Spinal cord (tissue), 10 donors: ENCODE data around the gene OBP2A. TPM values are rescaled to one million over a fixed set of nuclear protein-coding genes. Genes with fewer than 3 reads are reported as not detected.
A peak's percentile ranks its signal among the peaks of the same experiment; 100 is the strongest.
"Not testable (repeated sequence)": the region's sequence is repeated elsewhere in the genome, so short reads cannot be mapped to it uniquely, and the experiment has no call there.

ENCODE experiments used
- DNase-seq, 6 donors: peaks; one replicate each; pipeline versions ENCODE4 v3.0.0 to v3.0.0-alpha.2; 2013 to 2015; ENCODE audit warnings: low spot score in 6 of 6, low read depth in 4 of 6
- H3K27ac ChIP-seq: one replicate; pipeline ENCODE4 v1.5.1; 2013; ENCODE audit warnings: low read depth, low read length, control low read depth
- H3K27me3 ChIP-seq: one replicate; pipeline ENCODE4 v1.6.1; 2013; ENCODE audit warnings: low read length; ENCODE audit not compliant: control insufficient read depth, insufficient read depth
- H3K36me3 ChIP-seq: one replicate; pipeline ENCODE4 v1.6.1; 2013; ENCODE audit warnings: low read length; ENCODE audit not compliant: control insufficient read depth, insufficient read depth
- H3K4me1 ChIP-seq: one replicate; pipeline ENCODE4 v1.6.1; 2013; ENCODE audit warnings: low read length; ENCODE audit not compliant: control insufficient read depth, insufficient read depth
- H3K4me3 ChIP-seq: one replicate; pipeline ENCODE4 v1.5.1; 2013; ENCODE audit warnings: low read depth, low read length, control low read depth
- H3K9me3 ChIP-seq: one replicate; pipeline ENCODE4 v1.6.1; 2013; ENCODE audit warnings: low read length; ENCODE audit not compliant: control insufficient read depth, insufficient read depth
- WGBS: methylation state at CpG from one replicate; pipeline ENCODE4 v1.1.5; 2013; ENCODE audit warnings: missing lambda C conversion rate; ENCODE audit not compliant: insufficient coverage; 5-methylcytosine and 5-hydroxymethylcytosine counted together
- polyA plus RNA-seq, 2 donors: library from polyadenylated mRNA; unstranded; fragments of 120-200 nt; gene quantifications; one replicate each; pipeline ENCODE4 v1.2.1, GENCODE V29; 2013; ENCODE audit not compliant: insufficient read length in 2 of 2
- total RNA-seq, 2 donors: library from RNA; depleted of rRNA in 1 of 2; stranded (reverse); fragments of 120-200 nt in 1 of 2; fragments of >200 nt in 1 of 2; gene quantifications; one replicate each; pipeline versions ENCODE4 v1.2.3 to v1.2.4, GENCODE V29; 2013 to 2014
- donor health status: healthy.

OBP2A gene
- total and polyA plus RNA-seq, 4 donors: not detected

DNA sequence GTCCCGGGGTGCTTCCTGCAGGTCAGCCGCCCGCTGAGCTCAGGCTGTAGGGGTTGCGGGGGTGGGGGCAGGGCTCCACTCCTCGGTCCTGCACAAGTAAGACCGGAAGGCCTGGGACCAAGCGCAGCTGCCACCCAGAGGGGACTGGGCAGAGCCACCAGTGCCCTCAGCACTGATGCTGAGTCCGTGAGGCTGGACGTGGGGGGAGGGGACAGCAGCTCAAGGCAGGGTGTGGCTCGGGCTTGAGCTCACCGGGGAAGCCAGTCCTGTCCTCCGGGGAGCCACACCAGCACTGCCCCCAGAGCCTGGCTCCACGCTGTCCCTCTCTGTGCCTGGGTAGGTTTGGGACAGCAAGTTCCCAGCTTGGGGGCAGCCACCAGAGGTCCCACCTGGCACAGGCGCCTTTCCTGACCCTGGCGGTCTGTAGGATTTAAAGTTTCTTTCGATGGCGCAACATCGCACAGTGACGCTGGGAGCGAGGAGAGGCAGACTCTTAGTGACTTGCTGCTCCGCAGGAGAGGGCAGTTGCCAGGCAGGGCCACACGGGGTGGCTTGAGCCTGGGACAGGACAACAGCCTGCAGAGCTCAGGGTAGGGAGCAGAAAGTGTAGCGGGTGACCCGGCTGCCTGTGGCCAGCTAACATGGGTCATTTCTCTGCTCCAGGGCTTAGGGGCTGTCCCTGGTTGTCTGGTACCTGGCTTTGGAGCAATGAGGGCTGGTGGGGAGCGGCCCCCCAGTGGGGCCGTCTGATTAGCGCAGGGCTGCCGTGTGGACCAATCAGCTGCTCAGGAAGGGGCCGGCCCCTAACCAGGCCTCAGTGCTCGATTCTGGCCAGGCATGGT is 19.0 kb upstream of the OBP2A start:
- no peak for DNase-seq
- no peaks in the 10 kb centered on the region for H3K27me3 ChIP-seq
- H3K9me3 ChIP-seq: no peaks in the 10 kb centered on the region
- H3K27ac ChIP-seq: no peak overlapping the region
- no peaks in the 10 kb centered on the region for H3K36me3 ChIP-seq
- H3K4me1 ChIP-seq: no peaks in the 10 kb centered on the region
- H3K4me3 ChIP-seq: no peak overlapping the region
- WGBS: 71% methylated on average over 30 of the region's 30 CpGs

DNA sequence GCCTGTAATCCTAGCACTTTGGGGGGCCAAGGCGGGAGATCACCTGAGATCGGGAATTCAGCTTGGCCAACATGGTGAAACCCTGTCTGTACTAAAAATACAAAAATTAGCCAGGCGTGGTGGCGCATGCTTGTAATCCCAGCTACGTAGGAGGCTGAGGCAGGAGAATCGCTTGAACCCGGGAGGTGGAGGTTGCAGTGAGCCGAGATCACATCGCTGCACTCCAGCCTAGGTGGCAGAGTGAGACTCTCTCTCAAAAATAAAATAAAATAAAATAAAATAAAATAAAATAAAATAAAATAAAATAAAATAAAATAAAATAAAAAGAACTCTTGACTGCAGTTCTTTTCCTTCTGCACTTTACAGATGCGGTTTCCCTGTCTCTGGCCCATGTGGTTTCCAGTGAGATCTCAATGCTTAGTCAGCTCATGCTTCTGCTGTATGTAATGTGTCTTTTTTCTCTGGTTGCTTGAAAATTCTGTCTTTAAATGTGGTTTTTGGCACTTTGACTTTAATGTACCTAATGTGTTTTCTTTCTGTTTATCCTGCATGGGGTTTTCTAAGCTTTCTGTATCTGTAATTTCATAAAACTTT is 17.0 kb upstream of the OBP2A start:
- 90% methylated on average over 2 of the region's 10 CpGs for WGBS
- H3K27ac ChIP-seq, DNase-seq, H3K4me1 ChIP-seq, H3K36me3 ChIP-seq, H3K4me3 ChIP-seq, H3K9me3 ChIP-seq, H3K27me3 ChIP-seq: not testable (repeated sequence)

DNA sequence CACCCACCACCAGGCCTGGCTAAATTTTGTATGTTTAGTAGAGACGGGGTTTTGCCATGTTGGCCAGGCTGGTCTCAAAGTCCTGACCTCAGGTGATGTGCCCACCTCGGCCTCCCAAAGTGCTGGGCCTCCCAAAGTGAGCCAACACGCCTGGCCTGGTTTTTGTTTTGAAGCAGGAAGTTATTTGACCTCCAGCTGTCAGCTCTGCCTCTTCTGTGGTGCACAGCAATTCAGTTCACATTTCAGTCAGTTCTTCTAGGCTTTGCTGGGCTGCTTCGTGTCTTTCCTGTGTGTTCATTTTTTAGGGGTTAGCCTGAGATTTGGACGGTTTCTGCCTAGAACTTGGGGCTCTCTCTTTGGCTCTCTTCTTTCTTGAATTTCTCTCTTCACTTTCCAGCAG is 15.8 kb upstream of the OBP2A start:
- no peak overlapping the region for H3K27ac ChIP-seq
- 84% methylated on average over 5 of the region's 5 CpGs for WGBS
- H3K27me3 ChIP-seq: no peaks in the 10 kb centered on the region
- H3K4me1 ChIP-seq: no peaks in the 10 kb centered on the region
- H3K36me3 ChIP-seq: no peaks in the 10 kb centered on the region
- no peak overlapping the region for H3K4me3 ChIP-seq
- DNase-seq: no peak
- H3K9me3 ChIP-seq: no peaks in the 10 kb centered on the region

DNA sequence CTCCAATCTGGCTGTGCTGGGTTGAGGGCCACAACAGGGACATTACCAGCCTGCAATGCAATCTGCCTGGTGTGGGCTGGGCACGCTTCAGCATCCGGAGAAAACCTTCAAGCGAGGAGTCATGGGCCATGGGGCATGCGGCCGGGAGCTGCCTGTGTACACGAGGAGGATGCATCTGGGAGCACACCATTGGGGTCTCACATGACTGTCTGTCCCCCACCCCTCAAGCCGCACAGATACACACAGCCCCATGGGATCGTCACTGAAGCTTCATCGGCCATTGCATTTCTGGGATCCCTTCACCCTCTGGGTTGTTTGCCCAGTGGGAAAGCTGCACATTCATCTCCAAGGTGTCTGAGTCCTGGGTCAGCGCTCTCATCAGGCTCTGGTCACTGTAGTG is 14.8 kb upstream of the OBP2A start:
- Histone ChIP-seq H3K9me3 (no peaks in the 10 kb centered on the region), H3K36me3 (no peaks in the 10 kb centered on the region), H3K4me3 (no peak overlapping the region), H3K4me1 (no peaks in the 10 kb centered on the region), H3K27ac (no peak overlapping the region), H3K27me3 (no peaks in the 10 kb centered on the region)
- no peak for DNase-seq
- 89% methylated on average over 10 of the region's 10 CpGs for WGBS

DNA sequence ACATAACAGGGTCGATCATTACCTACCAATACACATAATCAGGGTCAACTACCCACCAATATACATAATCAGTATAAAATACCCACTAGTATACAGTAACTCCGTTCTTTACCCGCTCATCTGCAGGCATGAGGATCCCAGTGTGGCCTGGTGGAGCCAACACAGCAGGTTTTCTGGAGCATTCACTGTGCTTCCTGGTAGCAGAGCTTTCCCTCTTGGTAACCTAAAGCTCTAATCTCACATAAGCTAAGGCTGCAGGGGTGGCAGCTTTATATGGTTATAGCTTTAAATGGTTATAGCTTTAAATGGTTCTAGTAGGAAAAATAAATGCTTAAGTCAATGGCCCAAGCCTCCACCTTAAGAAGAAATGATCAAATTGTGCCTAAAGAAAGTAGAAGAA is 12.8 kb upstream of the OBP2A start:
- 81% methylated on average over 3 of the region's 3 CpGs for WGBS
- no peaks in the 10 kb centered on the region for H3K4me1 ChIP-seq
- peak in 1 of 6 donors; percentile 51 for DNase-seq

DNA sequence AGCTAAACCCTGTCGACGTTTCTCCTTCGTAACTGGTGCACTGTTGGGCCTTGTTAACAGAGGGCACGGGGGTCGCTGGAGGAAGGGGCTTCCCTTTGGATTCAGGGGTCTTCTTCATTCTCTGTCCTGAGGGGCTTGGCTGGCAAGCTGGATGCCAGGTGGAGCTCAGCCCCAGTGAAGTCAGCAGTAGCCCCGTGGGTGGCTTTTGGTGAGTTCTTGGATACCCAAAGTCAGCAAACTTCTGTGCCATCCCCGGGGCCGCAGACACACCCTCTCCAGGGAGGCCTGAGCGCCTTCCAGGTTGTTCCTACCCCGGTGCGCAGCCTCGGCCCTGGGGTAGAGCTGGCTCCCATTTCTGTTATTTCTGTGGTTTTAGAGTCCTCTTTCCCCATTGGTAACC is 12.3 kb upstream of the OBP2A start:
- no peak for DNase-seq
- H3K9me3 ChIP-seq: no peaks in the 10 kb centered on the region
- no peak overlapping the region for H3K27ac ChIP-seq
- no peaks in the 10 kb centered on the region for H3K4me1 ChIP-seq
- H3K36me3 ChIP-seq: no peaks in the 10 kb centered on the region
- 90% methylated on average over 12 of the region's 12 CpGs for WGBS
- no peaks in the 10 kb centered on the region for H3K27me3 ChIP-seq
- no peak overlapping the region for H3K4me3 ChIP-seq

More for the DNA sequence above, 12.8 kb upstream of the OBP2A start:
- Histone ChIP-seq H3K4me3 (no peak overlapping the region), H3K9me3 (no peaks in the 10 kb centered on the region), H3K27ac (no peak overlapping the region), H3K36me3 (no peaks in the 10 kb centered on the region), H3K27me3 (no peaks in the 10 kb centered on the region)

DNA sequence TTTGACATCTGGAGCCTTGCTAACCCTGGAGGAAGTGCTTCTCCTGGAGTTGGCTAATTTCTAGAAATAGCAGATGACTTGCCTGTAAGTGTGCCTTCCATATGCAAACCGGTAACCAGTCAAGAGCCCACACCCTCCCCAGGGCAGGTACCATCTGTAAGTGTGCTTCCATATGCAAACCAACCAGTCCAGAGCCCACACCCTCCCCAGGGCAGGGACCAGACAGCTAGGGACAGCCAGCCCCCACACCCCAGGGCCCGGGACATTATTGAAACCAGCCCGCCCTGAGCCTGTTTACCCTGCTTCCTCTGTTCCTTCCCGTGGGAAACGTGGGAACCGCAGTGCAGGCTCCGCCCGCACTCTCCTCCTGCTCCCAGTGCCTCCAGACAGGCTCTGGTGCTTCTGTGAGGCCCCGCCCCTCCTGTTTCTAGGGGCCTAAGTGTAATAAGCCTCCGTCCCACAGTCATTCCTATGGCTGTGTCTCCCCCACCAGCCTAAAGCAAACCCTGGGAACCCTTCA is 11.7 kb upstream of the OBP2A start:
- H3K36me3 ChIP-seq, H3K9me3 ChIP-seq, DNase-seq, H3K4me1 ChIP-seq, H3K27ac ChIP-seq, H3K4me3 ChIP-seq, H3K27me3 ChIP-seq: not testable (repeated sequence)
- 39% methylated on average over 10 of the region's 10 CpGs for WGBS

DNA sequence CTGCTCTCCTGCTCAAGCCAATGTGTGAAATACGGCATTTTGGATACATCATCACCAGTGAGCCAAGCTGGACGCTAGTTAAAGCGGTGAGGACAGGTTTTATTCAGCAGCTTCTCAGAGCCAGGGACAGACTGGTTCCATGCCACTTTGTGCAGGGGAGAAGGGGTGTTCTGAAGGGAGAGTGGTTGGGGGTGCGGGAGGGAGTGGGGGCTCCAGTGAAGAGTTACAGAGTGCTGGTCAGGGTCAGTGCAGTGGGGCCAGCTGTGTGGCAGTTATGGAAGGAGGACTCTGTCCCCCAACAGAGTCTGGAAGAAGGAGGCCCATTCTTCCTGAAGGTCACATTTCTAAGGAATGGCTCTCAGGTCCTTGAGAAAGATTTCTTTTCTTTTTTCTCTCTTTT is 11.1 kb upstream of the OBP2A start:
- not testable (repeated sequence) for H3K27ac ChIP-seq, H3K4me1 ChIP-seq, DNase-seq, H3K36me3 ChIP-seq, H3K27me3 ChIP-seq, H3K9me3 ChIP-seq, H3K4me3 ChIP-seq
- 71% methylated on average over 4 of the region's 4 CpGs for whole genome bisulfite sequencing

DNA sequence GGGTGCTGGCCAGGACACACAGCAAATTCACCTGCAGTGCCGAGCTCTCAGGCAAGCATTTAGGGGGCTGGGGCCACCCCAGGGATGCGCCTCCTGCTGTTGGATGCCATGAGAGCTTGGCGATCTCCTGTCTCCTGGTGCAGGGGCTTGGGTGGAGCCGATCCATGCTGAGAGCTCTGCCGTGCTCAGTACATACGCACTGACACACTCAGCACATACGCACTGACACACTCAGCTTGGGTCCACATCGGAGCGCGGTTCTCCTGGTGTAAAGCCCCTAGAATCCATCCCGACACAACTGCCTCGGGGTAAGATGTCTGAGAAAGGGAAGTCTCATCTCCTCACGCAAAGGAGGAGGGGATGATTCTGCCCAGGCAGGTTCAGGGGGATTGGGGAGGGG is 10.3 kb upstream of the OBP2A start:
- not testable (repeated sequence) for H3K4me3 ChIP-seq, DNase-seq, H3K36me3 ChIP-seq, H3K27me3 ChIP-seq, H3K4me1 ChIP-seq, H3K27ac ChIP-seq, H3K9me3 ChIP-seq
- WGBS: 80% methylated on average over 5 of the region's 13 CpGs

GRCh38 chr9:135536216-135536615 is 9.7 kb upstream of the OBP2A start:
- no peaks in the 10 kb centered on the region for H3K36me3 ChIP-seq
- H3K4me3 ChIP-seq: no peak overlapping the region
- WGBS: 87% methylated on average over 8 of the region's 8 CpGs
- no peaks in the 10 kb centered on the region for H3K4me1 ChIP-seq
- no peak for DNase-seq
- no peak overlapping the region for H3K27ac ChIP-seq
- no peaks in the 10 kb centered on the region for H3K27me3 ChIP-seq
- H3K9me3 ChIP-seq: no peaks in the 10 kb centered on the region
